HAP-1 (cell line): ENCODE results near the gene KCNJ12.
"Not testable (repeated sequence)": the region's sequence is repeated elsewhere in the genome, so short reads cannot be mapped to it uniquely, and the experiment has no call there.

ENCODE experiments used
- DNase-seq, 2 experiments: peaks; one replicate each; pipeline ENCODE4 v3.0.0-alpha.2; 2016 to 2020; ENCODE audit warnings: low spot score in 2 of 2
- H3K27me3 ChIP-seq: fragments of 250-450 bp; sonication (Bioruptor Pico); 2 replicates; pipeline ENCODE4 v1.5.1; 2020; ENCODE audit warnings: low read depth, mild to moderate bottlenecking, moderate library complexity
- H3K36me3 ChIP-seq: fragments of 250-450 bp; sonication (Bioruptor Pico); replicated peaks from 2 replicates; pipeline ENCODE4 v1.5.1; 2020; ENCODE audit warnings: mild to moderate bottlenecking
- H3K4me1 ChIP-seq: fragments of 250-450 bp; sonication (Bioruptor Pico); 2 replicates; pipeline ENCODE4 v1.5.1; 2020; ENCODE audit warnings: mild to moderate bottlenecking
- H3K4me3 ChIP-seq: fragments of 250-450 bp; sonication (Bioruptor Pico); 2 replicates; pipeline ENCODE4 v1.5.1; 2020; ENCODE audit warnings: mild to moderate bottlenecking, moderate library complexity
- H3K9me3 ChIP-seq: fragments of 250-450 bp; sonication (Bioruptor Pico); 2 replicates; pipeline ENCODE4 v1.5.1; 2020; ENCODE audit warnings: mild to moderate bottlenecking, moderate library complexity
- in situ Hi-C: fragments of 300-500 bp; cut with MboI; formaldehyde crosslinking; loops from 3 replicates; pipeline ENCODE4 v1.14.3; 2020; ENCODE audit warnings: low sequenced_read_pairs, inconsistent platforms, mixed read lengths

KCNJ12 gene

GRCh38 chr17:21417349-21417748, 41.2 kb downstream of the KCNJ12 start:
- in situ Hi-C loops, H3K4me1 ChIP-seq, H3K4me3 ChIP-seq, H3K9me3 ChIP-seq, H3K36me3 ChIP-seq, H3K27me3 ChIP-seq, DNase-seq: not testable (repeated sequence)

DNA sequence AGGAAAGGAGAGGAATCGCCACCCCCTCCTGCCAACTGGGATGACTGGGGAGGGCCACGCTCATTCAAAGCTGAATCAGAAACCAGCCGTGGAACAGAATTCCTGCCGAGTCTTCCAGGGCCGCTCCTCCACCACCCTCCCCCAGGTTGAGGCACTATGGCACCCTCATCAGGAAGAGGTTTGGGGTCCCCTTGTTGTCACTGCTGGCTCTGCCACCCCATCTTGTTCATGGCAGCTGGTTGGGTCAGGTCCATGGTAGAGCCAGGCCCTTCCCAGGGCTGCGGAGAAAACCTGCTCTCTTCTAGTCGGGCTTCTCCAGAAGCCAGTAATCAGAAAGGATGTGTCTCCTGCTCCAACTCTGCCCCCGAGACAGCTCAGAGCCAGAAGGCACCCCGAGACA, 41.8 kb downstream of the KCNJ12 start:
- no peak overlapping the region for H3K4me3 ChIP-seq
- no peaks in the 10 kb centered on the region for H3K9me3 ChIP-seq
- H3K4me1 ChIP-seq = no peaks in the 10 kb centered on the region
- H3K36me3 ChIP-seq = no peaks in the 10 kb centered on the region
- no peak for DNase-seq
- no peaks in the 10 kb centered on the region for H3K27me3 ChIP-seq
- in situ Hi-C loops = no loop called here

DNA sequence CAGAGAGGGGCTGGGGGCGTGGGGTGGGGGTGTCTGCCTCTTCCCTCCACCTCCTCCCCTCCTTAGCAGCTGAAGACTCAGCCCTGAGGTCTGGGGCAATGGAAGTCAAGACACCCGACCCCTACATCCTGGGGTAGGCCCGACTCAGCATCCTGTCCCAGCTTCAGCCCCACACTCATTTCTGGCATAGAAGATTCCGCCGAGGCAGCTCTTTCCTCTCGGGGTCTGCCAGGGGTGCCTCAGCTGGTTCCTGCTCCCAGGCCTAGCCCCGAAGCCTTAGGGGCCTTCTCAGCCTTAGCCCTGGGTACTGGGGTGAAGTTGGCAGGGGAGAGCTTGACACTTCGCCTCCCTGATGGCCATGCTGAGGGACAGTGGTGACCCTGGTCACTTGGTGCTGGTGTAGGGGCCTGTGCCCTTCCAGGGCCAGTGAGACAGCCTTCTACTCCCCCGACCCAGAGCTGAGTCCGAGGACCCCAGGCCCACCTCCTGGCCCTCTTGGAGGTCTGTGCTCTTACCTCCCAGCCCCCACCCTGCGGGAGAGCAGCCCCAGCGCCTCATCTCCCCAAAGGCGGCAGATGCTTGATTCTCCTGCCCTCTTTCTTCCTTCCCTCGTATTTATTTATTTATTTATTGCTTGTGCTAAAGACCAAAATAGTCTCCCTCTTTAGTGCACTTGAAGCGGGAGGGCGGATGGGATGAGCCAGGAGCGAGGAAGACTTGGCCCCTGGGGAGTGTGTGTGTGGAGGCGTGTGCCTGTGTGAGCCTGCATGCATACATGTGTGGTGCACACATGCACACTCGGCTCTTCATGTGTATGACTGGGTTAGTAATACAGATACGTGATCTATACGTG, 42.5 kb downstream of the KCNJ12 start:
- DNase-seq = no peak
- no peaks in the 10 kb centered on the region for H3K36me3 ChIP-seq
- H3K9me3 ChIP-seq = no peaks in the 10 kb centered on the region
- H3K4me3 ChIP-seq = no peak overlapping the region
- in situ Hi-C loops = no loop called here
- no peaks in the 10 kb centered on the region for H3K4me1 ChIP-seq
- no peaks in the 10 kb centered on the region for H3K27me3 ChIP-seq

DNA sequence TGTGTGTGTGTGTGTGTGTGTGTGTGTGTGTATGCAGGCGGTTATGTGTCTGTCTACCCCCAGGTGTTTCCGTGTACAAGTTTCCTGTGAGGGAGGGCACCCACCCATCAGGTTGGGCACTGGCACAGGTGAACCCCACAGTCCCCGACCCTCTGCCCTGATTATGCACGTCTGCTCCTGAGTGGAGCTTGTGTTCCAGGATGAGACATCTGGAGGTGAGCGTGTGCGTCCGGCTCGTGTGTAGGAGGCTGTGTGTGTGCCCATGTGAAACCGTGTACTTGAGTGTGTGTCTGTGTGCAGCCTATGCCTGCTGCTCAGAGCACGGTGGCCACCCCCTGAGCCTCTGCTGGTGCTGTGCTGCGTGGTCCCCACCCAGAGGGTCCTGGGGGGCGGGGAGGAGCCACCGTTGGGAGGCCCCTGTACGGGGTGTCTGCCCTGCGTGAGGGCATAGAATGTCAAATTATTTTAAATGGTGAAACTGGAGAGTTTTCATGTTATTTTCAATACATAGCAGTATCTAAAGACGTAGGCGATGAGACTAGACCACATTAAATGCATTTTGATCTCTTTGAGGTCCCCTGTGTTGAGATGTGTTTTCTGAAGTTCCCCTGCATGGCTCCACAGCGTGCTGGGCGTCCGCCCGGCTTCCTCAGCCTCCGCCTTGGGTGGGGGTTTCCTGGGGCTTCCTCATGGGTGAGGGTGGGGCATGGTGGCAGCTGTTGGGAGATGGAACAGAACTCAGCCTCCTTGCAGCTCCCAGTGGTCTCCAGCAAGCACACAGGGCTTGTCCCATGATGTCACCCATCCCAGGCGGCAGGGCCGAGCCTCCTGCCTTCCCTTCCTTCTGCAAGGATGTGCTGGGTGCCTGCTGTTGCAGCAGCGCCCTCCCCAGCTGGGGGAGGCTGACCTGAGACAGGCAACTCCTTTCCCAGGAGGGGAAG, 43.4 kb downstream of the KCNJ12 start:
- in situ Hi-C loops = no loop called here
- no peaks in the 10 kb centered on the region for H3K36me3 ChIP-seq

GRCh38 chr17:21420503-21421090, 44.4 kb downstream of the KCNJ12 start:
- in situ Hi-C loops, H3K4me1 ChIP-seq, H3K36me3 ChIP-seq, DNase-seq, H3K27me3 ChIP-seq, H3K9me3 ChIP-seq, H3K4me3 ChIP-seq: not testable (repeated sequence)

More for the DNA sequence above, 43.4 kb downstream of the KCNJ12 start:
- DNase-seq = no peak
- no peaks in the 10 kb centered on the region for H3K27me3 ChIP-seq
- no peak overlapping the region for H3K4me3 ChIP-seq
- no peaks in the 10 kb centered on the region for H3K4me1 ChIP-seq
- no peaks in the 10 kb centered on the region for H3K9me3 ChIP-seq

GRCh38 chr17:21421421-21422310, 45.5 kb downstream of the KCNJ12 start:
- H3K36me3 ChIP-seq, H3K4me1 ChIP-seq, in situ Hi-C loops, H3K4me3 ChIP-seq, H3K9me3 ChIP-seq, DNase-seq, H3K27me3 ChIP-seq: not testable (repeated sequence)

DNA sequence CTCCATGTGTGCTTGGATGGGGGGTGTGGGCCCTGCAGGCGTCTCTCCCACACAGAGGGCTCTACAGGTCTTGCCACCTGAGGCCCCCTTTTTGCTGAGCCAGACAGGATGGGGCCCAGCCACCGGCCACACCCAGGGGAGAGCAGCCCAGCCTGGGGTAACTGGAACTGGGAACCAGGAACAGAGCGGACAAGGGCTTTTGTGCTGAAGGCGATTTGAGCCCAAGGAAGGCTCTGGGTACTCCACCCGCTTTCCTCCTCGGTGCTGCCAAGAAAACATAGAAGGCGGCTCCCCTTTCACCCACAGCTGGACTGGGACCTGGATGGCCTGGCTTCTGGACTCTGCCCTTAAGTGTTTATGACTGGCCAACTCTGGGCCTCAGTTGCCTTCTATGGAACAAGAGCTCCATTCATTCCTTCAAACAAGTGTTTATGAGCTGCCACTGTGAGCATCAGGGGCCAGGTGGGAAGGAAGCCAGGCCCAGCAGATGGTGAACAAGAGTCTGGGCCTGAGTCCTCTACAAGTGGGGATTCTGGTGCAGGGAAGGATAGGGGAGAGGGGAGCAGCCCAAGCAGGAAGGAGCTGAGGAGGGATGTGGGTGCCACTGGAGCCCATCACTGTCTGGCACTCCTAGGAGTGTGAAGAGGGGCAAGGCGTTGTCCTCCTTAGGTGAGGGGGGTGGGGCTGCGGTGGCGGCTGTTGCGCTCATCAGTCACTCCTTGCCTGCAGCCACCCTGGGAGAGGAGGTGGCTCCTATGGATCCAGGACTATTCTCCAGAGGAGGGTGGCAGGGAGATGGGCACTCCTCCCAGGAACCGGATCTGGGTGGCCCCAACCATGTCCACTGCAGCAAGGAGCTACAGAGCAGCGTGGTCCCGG, 46.4 kb downstream of the KCNJ12 start:
- H3K4me1 ChIP-seq, H3K4me3 ChIP-seq, DNase-seq, H3K9me3 ChIP-seq, in situ Hi-C loops, H3K27me3 ChIP-seq, H3K36me3 ChIP-seq: not testable (repeated sequence)

DNA sequence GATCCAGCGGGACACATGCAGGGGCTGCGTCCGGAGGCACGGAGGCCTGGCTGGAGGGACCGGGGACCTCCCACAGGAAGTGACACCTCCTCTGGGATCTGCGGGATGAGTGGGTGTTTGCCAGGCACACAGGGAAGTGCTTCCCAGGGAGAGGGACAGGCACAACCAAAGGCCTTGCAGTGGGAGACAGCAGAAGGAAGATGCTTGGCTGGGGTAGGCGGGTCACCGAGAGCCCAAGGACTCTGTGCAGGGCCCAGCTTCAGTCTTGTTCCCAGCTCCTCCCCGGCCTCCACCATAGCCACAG, 47.0 kb downstream of the KCNJ12 start:
- DNase-seq, H3K36me3 ChIP-seq, H3K4me3 ChIP-seq, H3K27me3 ChIP-seq, in situ Hi-C loops, H3K4me1 ChIP-seq, H3K9me3 ChIP-seq: not testable (repeated sequence)

DNA sequence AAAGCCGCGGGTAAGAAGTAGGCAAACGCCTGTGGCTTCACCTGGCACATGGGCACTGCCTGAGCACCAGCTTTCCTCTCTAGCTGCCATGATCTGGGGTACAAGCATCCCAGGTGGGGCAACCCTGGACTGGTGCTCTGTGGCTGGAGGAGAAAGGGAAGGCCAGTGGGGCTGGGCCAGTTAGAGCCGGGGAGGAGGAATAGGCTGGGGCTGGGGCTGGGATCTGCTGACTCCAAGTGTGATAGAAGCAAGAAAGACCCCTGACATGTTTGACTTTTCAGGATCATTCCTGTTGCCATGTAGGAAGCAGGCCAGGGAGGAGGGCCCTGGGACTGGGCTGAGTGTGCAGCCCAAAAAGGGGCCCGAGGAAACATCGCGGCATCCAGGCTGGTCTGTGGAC, 48.5 kb downstream of the KCNJ12 start:
- in situ Hi-C loops, DNase-seq, H3K4me3 ChIP-seq, H3K36me3 ChIP-seq, H3K9me3 ChIP-seq, H3K27me3 ChIP-seq, H3K4me1 ChIP-seq: not testable (repeated sequence)

- in situ Hi-C loops = no loop called here
- no peak overlapping the region for H3K4me3 ChIP-seq
- no peaks in the 10 kb centered on the region for H3K4me1 ChIP-seq
- DNase-seq = no peak
- H3K9me3 ChIP-seq = no peaks in the 10 kb centered on the region
- H3K36me3 ChIP-seq = no peaks in the 10 kb centered on the region
- H3K27me3 ChIP-seq = no peaks in the 10 kb centered on the region
Measured at GRCh38 chr17:21425321-21425720, 49.2 kb downstream of the KCNJ12 start.

DNA sequence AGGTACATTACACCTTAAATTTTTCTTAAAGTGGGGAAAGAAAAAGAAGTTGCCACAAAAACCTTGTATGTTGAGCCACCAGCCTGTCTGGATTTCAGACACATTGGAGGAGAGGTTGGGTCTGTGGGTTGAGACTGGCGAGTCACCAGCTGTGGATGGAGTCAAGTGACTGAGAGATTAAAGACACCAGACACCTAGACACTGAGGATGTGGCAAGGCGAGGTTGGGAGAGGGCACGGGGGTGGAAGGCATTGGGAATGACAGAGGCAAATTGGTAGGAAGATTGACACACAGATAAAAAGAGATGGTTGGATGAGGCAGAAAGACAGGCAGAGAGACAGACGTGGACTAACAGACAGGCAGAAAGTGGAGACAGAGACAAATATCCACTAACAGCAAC, 49.6 kb downstream of the KCNJ12 start:
- no peak overlapping the region for H3K4me3 ChIP-seq
- H3K4me1 ChIP-seq = no peaks in the 10 kb centered on the region
- no peak for DNase-seq
- H3K9me3 ChIP-seq = no peaks in the 10 kb centered on the region
- no peaks in the 10 kb centered on the region for H3K27me3 ChIP-seq
- in situ Hi-C loops = no loop called here
- H3K36me3 ChIP-seq = no peaks in the 10 kb centered on the region

- in situ Hi-C loops, H3K9me3 ChIP-seq: not testable (repeated sequence)
Measured at GRCh38 chr17:21426246-21426645, 50.1 kb downstream of the KCNJ12 start.

More at GRCh38 chr17:21426246-21426645, 50.1 kb downstream of the KCNJ12 start:
- H3K4me3 ChIP-seq, H3K36me3 ChIP-seq, H3K4me1 ChIP-seq, H3K27me3 ChIP-seq, DNase-seq: not testable (repeated sequence)
